HG02938 (cell line): ENCODE measurements around the gene PALB2.
A peak's percentile ranks its signal among the peaks of the same experiment; 100 is the strongest.
"Not testable (repeated sequence)": the region's sequence is repeated elsewhere in the genome, so short reads cannot be mapped to it uniquely, and the experiment has no call there.

ENCODE experiments used
- ATAC-seq: cut with Tn5 transposase; IDR thresholded peaks from one replicate; pipeline ENCODE4 v1.9.1; 2021; ENCODE audit warnings: mild to moderate bottlenecking, moderate library complexity; ENCODE audit not compliant: unreplicated experiment

The PALB2 gene

DNA sequence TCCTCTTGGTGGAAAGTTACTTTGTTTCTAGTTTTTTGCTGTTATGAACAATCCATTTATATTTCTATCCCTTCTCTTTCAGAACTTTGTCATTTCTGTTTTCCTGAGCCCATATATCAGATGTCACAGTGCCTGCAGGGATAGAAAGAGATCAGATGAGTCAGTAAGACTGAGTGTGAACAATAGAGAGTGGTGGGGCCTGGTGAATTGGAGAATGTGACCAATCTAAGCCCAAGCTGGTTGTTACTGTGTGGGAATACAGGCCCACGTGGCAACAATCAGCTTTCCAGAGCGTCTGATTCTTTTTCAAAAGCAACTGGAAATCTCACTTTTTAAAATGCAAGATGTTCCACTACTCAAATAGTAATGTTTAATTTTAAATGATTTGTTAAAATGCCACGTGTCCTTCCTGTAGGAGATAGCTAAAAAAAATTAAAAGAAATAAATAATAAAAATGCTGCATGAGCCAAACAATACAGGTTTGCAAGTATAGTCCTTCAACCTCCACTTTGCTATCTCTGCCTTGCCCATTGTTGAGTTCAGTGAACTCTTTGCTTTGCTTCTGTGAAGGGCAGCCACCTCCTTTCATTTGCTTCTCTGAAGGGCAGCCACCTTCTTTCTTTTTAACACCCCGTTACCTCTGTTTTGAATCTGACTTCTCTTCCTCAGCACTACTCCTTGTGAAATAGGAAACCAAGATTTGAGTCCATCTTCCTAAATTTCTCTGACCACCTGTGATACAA, 9.7 kb upstream of the PALB2 start:
- ATAC-seq = no peak

DNA sequence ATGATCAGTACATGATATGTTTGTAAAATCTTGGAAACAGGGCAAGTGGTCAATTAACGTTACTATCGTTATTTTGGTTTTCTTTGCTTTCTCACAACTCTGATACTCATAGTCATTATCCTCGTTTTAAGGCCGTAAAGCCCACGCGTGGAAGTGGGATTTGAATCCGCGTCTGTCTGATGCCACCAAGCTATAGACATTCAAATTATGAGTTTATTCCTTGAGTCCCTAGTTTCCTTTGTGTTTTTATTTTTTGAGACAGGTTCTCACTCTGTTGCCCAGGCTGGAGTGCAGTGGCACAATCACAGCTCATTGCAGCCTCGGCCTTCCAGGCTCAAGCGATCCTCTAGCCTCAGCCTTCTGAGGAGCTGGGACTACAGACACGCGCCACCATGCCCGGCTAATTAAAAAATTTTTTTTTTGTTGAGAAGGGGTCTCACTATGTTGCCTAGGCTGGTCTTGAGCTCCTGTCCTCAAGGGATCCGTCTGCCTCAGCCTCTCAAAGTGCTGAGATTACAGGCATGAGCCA, 1.2 kb upstream of the PALB2 start:
- no peak for ATAC-seq

DNA sequence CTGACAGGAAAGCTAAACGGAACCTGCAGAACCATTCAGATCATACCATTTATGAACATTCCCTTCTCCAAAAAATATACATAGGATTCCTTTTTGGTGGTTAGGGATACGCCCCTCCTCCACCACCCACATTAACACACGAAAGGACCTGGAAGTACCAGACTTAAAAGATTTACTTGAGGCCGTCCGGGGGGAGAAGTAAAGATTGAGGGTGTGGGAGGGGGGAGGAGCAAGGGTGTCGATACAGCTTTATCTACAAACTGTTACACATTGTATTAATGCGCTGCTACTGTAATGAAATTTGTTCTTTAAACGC, 537 bp downstream of the PALB2 start:
- no peak for ATAC-seq

DNA sequence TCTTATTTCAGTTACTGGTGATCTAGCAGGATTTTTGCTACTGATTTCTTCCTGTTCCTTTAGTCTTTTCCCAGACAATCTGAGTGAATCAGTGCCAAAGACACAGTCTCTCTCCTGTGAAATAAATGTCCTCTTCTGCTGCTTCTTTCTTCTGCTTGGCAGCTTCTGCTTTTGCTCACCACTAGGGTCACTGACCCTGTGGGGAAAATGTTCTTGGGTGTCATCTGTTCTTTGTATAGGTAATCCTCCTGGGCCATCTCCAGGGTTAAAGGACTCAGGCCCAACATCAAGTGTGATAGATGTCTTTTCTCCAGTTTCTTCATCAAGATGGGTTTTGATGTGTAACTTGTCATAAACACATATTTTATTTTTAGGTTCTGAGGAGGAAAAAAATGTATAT, 5.2 kb downstream of the PALB2 start:
- no peak for ATAC-seq

DNA sequence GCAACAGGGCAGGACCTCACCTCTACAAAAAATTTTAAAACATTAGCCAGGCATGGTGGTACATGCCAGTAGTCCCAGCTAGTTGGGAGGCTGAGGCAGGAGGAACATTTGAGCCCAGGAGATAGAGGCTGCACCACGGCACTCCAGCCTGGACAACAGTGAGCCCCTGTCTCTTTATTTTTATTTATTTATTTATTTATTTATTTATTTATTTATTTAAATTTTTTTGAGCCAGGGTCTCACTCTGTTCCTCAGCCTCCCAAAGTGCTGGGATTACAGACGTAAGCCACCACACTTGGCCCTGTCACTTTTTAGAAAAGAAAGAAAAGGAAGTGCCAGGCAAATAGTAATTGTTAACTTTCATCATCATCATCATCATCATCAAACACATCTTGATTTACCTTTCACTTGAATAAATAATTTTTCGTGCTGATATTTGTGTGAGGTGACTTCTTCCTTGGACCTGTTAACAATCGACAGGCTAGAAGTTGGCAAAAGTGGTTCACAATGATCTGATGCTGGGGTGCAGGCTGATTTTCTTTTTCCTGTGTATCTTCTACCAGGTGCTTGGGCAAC, 6.6 kb downstream of the PALB2 start:
- no peak for ATAC-seq

DNA sequence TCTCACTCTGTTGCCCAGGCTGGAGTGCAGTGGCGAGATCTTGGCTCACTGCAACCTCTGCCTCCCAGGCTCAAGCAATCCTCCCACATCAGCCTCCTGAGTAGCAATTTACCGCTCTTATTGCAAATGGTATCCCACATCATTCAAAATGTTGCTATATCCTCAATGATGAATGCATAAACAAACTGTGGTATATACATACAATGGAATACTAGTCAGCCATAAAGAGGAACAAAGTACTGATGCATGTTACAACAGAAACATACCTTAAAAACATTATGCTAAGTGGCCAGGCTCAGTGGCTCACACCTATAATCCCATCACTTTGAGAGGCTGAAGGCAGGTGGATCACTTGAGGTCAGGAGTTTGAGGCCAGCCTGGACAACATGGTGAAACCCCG, 9.2 kb downstream of the PALB2 start:
- ATAC-seq = not testable (repeated sequence)

DNA sequence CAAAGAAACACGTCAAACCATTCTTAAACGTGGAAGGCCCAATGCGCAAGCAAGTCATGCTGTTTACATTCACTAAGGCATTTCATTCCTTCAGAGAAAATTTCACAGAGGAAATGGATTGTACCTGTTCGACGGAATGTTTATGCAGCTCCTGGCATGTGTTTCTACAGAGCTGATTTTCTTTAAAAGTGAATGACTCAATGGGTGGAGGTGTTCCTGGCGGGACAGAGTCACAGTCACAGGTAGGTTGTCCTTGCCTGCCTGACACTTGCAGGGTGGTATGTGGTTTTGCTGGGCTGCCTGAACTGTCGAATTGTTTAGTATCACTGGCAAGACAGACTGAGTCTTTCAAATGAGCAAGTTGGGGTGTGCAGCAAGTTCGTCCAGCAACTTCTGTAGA, 11.6 kb downstream of the PALB2 start:
- ATAC-seq = no peak

DNA sequence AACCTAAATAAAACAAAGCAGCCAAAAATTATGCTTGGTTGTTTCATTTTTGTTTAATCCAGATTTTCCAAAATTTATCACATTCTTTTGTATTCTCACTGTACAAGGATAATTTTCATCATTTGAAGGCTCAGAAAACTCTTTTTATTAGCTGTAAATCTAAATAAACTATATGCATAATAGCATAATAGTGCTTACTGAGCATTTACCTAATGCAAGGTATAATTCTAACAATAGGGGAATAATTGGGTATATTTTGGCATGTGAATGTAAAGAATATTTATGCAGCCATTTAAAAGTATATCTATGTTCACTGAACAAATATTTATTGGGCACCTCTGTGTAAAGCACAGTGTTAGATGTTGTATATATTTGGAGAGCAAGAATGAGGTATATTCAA, 17.0 kb downstream of the PALB2 start:
- no peak for ATAC-seq

DNA sequence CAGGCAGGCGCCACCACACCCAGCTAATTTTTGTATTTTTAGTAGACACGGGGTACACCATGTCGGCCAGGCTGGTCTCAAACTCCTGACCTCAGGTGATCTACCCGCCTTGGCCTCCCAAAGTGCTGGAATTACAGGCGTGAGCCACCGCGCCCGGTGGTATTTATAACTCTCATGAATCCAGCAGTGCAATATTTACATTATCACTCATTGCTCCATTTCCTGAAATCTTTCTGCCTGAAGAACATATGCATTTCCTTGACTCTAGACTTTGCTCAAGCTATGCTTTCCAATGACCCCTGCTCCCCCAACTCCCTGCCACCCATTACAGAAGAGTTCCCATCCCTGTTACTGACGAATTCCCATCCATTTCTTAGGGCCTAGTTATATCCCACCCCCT, 25.3 kb downstream of the PALB2 start:
- no peak for ATAC-seq

DNA sequence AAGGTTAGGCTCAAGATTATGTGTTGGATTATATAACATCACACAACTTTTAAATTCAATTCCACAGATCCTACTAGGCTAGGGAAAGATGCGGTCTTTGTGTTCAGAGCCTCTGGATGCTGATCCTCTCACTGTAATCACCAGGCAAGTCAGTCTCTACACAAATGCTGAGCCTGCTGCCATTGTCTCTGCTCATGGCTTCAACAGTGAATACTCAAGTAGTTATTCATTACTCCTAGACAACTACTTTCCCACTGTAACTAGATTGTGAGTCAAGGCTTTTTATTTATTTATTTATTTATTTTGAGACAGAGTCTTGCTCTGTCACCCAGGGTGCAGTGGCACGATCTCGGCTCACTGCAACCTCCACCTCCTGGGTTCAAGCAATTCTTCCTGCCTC, 29.2 kb downstream of the PALB2 start:
- no peak for ATAC-seq

DNA sequence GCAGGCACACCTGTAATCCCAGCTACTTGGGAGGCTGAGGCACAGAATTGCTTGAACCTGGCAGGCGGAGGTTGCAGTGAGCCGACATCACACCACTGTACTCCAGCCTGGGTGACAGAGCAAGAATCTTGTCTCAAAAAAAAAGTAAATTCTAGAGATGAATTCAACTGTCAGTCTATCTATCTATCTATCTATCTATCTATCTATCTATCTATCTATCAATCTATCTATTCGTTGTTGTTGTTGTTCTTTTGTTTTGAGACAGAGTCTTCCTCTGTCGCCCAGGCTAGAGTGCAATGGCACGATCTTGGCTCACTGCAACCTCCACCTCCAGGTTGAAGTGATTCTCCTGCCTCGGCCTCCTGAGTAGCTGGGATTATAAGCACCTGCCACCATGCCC, 30.2 kb downstream of the PALB2 start:
- ATAC-seq = not testable (repeated sequence)

DNA sequence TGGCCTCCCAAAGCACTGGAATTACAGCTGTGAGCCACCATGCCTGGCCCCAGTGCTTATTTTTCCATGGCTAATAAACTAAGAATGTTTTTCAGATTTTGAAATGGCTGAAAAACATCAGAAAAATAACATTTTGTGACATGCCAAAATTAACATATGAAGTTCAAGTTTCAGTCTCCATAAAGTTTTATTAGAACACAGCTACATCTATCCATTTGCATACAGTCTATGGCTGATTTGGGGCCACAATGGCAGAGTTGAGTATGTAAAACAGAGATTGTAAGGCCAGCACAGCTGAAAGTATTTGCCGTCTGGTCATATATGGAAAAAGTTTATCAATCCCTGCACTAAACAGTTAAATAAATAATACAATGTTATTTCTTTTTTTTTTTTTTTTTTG, 31.2 kb downstream of the PALB2 start:
- ATAC-seq = no peak

DNA sequence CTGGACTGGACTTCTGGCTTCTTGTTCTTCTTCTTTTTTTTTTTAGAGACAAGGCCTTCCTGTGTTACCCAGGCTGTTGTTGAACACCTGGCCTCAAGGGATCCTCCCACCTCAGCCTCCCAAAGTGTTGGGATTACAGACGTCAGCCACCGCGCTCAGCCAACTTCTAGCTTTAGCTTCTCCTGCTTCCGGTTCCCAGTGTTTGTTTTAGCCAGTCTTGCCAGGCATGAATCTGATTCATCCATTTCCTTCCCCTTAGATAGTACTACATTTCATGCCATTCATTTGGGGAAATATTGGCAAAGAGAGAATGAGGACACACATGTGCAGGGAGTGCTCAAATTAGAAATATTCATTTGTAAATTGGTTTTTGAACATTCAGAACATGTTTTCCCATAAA, 32.9 kb downstream of the PALB2 start:
- ATAC-seq = no peak

DNA sequence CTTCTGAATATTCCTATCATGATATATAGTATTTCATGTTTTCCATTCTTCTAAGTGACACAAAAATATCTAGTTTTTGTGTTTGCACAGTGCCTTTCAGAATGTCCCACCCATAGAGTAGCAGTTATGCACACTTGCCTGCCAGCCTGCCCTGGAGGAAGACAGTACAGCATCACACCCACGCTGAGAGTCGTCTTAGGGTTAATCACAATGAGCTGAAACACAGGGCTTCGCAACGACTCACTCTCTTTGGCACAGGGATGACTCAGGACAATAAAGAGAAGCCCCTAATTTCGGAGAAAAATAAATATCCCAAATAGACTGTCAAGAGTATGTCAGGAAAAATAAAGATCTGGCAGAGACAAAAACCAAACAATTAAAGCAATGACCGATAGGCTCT, 33.4 kb downstream of the PALB2 start:
- no peak for ATAC-seq

DNA sequence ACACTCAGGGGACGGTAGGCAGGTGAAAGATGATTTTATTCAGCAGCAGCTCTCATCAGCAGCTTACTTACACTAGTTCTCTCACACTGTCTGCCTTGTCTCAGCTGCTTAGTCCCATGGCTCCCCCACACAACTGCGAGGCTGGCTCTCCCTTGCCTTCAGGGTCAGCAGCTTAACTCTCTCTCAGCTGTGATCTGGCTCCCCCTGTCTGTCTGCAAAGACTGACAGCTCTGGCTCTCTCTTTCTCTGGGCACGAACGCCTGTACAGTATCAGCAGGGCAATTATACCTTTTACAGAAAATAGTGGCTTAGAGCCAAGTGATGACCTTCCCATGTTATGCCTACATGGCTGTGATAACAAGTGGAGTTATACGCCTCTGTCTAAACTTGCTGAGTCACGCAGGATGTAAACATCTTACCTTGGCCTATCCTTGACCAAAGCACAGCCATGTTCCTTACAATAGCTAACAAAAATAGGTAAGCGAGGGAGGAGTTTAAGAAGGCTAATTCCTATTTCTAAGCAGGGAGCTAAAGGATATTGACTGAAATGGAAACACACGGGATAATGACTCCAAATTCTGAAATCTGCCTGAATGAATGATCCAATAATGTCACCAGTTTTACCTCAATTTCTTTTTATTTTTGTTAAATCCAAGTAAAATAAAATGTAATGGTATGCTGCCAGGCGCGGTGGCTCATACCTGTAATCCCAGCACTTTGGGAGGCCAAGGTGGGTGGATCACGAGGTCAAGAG, 43.9 kb downstream of the PALB2 start:
- no peak for ATAC-seq

DNA sequence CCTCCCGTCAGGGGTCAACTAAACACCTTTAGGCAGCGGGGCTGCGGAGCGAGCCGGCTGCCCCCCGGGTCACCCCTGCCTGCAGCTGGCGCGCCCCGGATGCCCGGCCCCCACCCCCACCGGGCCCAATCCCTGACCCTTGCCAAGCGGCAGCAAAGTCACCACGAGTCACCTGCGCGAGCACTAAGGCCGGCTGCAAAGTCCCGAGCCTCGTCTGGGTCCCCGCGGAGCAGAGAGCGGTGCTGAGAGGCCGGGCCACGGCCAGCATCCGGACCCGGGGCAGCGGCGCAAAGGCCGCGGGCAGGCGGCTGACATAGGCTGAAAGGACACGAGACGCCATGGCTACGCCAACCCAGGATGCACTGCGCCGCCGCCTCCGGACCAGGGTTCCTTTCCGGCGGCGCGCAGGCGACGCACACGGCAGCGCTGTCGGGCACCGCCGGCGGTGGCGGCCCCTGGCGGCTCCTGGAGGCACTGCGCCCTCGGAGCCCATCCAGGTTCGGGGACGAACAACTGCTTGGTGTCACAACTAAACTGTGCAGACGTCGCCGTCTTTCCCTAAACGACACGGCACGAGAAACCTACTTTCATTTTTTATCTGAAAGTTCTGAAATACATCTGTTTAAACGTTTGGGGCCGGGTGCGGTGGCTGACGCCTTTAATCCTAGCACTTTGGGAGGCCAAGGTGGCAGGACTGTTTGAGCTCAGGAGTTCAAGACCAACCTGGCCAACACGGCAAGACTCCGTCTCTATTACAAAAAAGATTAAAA, 45.0 kb downstream of the PALB2 start, which contains the start of gene NDUFAB1:
NDUFAB1 (minus strand) TSS at position 366 of the 770 bp plus-strand sequence; CDS start at position 340, 26 bp downstream.
- ATAC-seq = peak; percentile 83

DNA sequence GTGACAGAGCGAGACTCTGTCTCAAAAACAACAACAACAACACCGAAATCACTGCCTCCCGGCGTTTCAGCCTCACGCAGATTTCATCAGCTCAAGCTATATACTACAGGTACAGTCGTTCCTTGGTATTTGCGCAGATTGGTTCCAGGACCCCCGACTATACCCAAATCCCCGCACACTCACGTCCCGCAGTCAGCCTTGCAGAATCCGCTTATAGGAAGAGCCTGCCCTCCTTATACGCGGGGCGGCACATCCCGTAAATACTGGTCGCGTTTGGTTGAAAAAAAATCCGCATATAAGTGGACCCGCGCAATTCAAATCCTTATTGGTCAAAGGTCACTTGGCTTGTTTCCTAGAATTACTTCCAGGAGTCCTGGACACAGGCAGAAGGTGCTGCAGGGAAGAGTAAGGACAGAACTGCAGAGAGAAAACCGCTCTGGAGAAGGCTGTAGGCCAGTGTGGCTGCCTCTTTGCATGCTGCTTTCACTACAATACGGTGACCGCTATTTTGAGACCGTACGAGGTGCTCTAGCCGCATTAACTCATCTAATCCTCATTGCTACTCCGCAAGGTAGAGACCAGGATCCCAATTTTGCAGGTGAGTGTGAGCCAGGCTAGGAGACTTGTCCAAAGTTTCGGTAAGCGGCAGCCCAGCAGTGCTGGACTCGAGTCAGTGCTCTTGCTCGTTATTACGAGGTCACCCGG, 45.7 kb downstream of the PALB2 start:
- ATAC-seq = peak; percentile 13

DNA sequence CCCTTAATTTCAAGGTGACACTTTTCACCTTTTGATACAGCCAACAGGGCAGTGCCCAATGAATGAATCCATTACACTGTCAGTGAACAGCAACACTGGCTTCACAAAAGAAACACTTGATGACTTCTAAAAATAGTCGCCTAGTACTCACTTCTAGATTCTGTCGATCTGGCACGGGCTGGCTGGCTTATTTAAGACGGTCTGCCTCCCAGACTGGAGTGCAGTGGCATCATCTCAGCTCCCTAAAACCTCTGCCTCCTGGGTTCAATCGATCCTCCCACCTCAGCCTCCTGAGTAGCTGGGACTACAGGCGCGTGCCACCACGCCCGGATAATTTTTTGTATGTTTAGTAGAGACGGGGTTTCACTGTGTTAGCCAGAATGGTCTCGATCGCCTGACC, 46.9 kb downstream of the PALB2 start:
- no peak for ATAC-seq

DNA sequence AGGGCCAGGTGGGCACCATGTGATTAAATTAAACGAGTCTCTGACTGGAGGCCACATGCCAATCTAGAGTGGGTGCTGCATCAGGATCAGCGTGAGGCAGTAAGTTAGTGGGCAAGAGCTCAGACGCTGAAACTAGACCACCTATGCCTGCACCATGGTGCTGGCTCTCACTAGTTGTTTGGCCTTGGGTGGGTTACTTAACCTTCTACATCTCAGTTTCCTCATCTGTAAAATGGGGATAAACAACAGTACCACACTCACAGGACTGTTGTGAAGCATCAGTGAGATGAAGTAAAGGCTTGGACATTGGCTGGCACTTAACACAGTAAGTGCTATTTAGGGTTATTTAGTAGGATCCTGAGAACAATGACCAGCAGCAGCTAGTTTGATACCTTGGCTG, 50.9 kb downstream of the PALB2 start:
- ATAC-seq = no peak

DNA sequence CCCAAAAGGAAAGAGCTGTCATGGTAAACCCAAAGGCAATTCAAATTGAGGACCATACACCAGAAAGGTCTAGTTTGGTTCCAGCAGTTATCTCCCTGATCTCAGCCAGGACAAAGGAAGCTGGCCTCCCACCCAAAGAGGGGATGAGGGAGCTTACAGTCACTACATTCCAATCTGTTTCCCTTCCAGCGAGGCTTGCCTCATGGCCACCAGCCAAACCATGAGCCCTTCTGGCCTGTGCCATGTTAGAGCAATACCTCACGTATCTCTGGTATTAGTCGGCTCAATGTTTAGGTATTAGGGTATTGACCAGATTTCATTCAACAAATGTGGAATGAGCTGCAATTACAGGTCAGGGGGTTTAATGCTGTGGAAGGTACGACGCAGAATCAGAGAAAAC, 53.4 kb downstream of the PALB2 start:
- no peak for ATAC-seq
